Ishikawa (cell line): ENCODE data around the gene FOXP2.

ENCODE experiments used
- CEBPB ChIP-seq: IDR thresholded peaks from 2 replicates; pipeline ENCODE4 v1.6.1; 2012
- CREB1 ChIP-seq: IDR thresholded peaks from 2 replicates; pipeline ENCODE4 v1.6.1; 2012; ENCODE audit warnings: low read depth
- EGR1 ChIP-seq: IDR thresholded peaks from 2 replicates; pipeline ENCODE4 v1.6.1; 2012
- EP300 ChIP-seq: IDR thresholded peaks from 2 replicates; pipeline ENCODE4 v1.6.1; 2012; ENCODE audit warnings: borderline replicate concordance
- FOXM1 ChIP-seq: IDR thresholded peaks from 2 replicates; pipeline ENCODE4 v1.6.1; 2012; ENCODE audit warnings: low read depth, borderline replicate concordance
- NFIC ChIP-seq: IDR thresholded peaks from 2 replicates; pipeline ENCODE4 v1.6.1; 2012
- RAD21 ChIP-seq: IDR thresholded peaks from 2 replicates; pipeline ENCODE4 v1.6.1; 2012; ENCODE audit warnings: low read depth
- TAF1 ChIP-seq: IDR thresholded peaks from 2 replicates; pipeline ENCODE4 v1.6.1; 2012; ENCODE audit warnings: low read depth, mild to moderate bottlenecking
- TCF12 ChIP-seq: IDR thresholded peaks from 2 replicates; pipeline ENCODE4 v1.6.1; 2012; ENCODE audit warnings: low read depth
- TEAD4 ChIP-seq: IDR thresholded peaks from 2 replicates; pipeline ENCODE4 v1.6.1; 2012
- YY1 ChIP-seq: IDR thresholded peaks from 2 replicates; pipeline ENCODE4 v1.6.1; 2012; ENCODE audit warnings: low read depth
- ZBTB7A ChIP-seq: IDR thresholded peaks from 2 replicates; pipeline ENCODE4 v1.6.1; 2012; ENCODE audit warnings: low read depth
- TF ChIP-seq, protein P1 (sequence below): IDR thresholded peaks from 2 replicates; pipeline ENCODE4 v1.6.1; 2012
- TF ChIP-seq, protein P2 (sequence below): IDR thresholded peaks from 2 replicates; pipeline ENCODE4 v1.6.1; 2012; ENCODE audit warnings: low read depth, mild to moderate bottlenecking
- TF ChIP-seq, protein P3 (sequence below): IDR thresholded peaks from 2 replicates; pipeline ENCODE4 v1.6.1; 2012

Gene FOXP2

DNA sequence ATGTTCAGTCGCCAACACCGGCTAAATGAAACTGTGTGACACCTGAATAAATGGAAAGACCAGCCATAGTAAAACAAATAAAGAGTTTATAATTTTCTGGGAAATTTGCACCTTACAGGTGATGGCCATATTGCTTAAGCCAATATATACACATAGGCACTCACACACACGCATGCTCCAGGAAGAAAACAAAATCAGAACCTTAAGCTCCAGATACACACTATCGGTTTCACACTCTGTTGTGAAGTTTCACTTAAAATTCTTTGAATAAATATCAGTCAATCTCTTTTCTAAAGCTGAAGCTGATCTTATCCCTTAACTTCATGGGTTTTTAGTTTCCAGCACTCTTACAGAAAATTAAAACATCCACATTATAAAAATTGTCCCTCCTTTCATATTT lies 280.6 kb downstream of the FOXP2 start:
- TF ChIP-seq TAF1 (no peak), CREB1 (no peak), CEBPB (no peak)

DNA sequence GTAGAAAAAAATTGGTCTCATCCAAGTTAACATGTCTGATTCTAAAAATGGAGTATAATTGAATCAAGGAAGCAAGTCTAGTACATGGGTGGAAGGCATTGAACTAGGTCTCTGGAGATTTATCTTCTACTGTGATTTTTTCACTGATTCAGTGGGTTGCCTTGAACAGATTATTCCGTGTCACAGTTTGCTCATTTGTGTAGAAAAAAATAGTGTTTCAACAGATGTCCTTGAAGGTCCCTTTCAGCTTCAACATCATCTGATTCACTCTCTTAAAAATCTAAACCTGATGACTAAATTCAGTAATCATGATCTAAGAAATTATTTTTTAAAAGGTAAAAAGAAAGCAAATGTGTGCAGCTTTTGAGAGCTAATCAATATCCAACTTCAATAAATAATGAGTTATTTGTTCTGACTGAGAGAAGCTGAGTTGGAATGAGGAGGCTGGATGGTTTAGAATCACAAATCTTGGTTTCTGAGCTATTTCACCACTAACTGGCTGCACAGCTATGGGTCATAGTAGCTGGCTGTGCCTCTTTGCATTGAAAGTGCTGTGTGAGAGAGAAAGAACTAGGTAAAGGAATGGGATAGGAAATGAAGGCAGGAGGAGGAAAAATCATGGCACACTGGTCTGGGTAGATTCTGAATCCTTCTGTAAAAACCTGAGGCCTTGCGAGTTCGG lies 285.8 kb downstream of the FOXP2 start:
- TF ChIP-seq YY1 = no peak
- TF ChIP-seq, protein P1, sequence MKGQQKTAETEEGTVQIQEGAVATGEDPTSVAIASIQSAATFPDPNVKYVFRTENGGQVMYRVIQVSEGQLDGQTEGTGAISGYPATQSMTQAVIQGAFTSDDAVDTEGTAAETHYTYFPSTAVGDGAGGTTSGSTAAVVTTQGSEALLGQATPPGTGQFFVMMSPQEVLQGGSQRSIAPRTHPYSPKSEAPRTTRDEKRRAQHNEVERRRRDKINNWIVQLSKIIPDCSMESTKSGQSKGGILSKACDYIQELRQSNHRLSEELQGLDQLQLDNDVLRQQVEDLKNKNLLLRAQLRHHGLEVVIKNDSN = no peak
- TF ChIP-seq RAD21 = no peak
- TF ChIP-seq EP300 = no peak
- TF ChIP-seq ZBTB7A = no peak
- no peak for TF ChIP-seq TAF1
- no peak for TF ChIP-seq TEAD4
- TF ChIP-seq EGR1 = no peak
- TF ChIP-seq, protein P2, sequence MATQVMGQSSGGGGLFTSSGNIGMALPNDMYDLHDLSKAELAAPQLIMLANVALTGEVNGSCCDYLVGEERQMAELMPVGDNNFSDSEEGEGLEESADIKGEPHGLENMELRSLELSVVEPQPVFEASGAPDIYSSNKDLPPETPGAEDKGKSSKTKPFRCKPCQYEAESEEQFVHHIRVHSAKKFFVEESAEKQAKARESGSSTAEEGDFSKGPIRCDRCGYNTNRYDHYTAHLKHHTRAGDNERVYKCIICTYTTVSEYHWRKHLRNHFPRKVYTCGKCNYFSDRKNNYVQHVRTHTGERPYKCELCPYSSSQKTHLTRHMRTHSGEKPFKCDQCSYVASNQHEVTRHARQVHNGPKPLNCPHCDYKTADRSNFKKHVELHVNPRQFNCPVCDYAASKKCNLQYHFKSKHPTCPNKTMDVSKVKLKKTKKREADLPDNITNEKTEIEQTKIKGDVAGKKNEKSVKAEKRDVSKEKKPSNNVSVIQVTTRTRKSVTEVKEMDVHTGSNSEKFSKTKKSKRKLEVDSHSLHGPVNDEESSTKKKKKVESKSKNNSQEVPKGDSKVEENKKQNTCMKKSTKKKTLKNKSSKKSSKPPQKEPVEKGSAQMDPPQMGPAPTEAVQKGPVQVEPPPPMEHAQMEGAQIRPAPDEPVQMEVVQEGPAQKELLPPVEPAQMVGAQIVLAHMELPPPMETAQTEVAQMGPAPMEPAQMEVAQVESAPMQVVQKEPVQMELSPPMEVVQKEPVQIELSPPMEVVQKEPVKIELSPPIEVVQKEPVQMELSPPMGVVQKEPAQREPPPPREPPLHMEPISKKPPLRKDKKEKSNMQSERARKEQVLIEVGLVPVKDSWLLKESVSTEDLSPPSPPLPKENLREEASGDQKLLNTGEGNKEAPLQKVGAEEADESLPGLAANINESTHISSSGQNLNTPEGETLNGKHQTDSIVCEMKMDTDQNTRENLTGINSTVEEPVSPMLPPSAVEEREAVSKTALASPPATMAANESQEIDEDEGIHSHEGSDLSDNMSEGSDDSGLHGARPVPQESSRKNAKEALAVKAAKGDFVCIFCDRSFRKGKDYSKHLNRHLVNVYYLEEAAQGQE = no peak
- TF ChIP-seq CEBPB = no peak
- TF ChIP-seq FOXM1 = no peak
- TF ChIP-seq CREB1 = no peak
- TF ChIP-seq NFIC = no peak
- no peak for TF ChIP-seq TCF12
- TF ChIP-seq, protein P3, sequence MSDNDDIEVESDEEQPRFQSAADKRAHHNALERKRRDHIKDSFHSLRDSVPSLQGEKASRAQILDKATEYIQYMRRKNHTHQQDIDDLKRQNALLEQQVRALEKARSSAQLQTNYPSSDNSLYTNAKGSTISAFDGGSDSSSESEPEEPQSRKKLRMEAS = no peak

DNA sequence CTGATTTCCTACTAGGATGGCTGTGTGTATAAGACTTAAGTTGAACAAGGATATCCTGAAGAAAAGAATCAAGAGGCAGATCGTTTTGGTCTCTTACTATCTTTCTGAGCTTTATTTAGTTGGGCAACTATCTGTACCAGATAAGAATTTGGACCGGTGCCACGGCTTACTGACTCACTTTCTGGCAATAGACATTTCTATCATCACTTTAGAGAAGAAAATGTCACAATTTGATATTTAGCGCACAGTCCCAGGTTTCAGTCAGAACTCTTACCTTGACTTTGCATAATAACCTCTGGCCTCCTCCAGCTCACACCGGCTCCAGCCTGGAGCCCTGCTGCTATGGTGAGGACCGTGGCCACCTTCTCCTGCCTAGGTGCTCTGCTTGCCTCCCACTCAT lies 289.1 kb downstream of the FOXP2 start:
- TF ChIP-seq EGR1 (no peak), RAD21 (no peak), TAF1 (no peak), CREB1 (no peak), EP300 (no peak), ZBTB7A (no peak), YY1 (no peak)
- TF ChIP-seq, protein P1 = no peak

DNA sequence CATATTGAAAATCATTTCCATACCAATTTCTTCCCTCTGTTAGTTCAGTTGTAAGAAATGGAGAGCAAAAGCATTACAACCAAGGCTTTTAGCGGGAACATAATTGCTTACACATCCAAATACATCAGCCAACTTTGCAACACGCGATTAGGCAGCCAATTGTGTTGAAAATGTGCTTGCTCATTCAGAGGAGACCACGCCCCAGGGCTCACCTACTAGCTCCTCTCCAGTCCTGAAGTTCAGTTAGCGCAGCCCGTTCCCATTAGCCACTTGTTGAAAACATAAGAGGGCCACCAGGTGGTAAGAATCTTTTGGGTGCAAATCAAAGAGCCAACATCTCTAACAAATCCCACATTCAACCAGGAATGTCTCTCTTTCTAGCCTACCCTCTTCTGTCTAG lies 294.0 kb downstream of the FOXP2 start:
- TF ChIP-seq CEBPB (no peak), NFIC (no peak)

DNA sequence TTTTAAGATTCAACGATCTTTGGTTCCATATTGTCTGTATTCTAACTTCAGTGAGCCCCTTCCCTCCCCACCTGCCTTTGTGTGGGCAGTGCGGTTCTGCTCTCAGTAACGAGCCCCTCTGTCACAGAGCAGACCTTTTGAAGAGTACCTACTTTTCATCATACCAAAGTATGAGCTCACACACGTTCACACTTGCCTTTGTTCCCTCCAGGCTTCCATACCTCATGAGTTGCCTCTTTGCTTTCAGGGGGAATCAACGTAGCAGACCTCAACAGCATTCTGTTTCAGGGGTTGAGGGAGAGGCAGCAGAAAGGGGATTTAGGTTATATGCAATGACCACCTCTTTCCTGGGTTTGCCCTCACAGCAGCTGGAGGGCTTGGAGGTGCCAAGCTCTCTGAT lies 295.9 kb downstream of the FOXP2 start:
- TF ChIP-seq, protein P1 = no peak
- no peak for TF ChIP-seq TEAD4
- TF ChIP-seq TCF12 = no peak
- TF ChIP-seq NFIC = no peak
- TF ChIP-seq, protein P3 = no peak
- TF ChIP-seq RAD21 = no peak
- TF ChIP-seq CEBPB = no peak
- no peak for TF ChIP-seq CREB1
- TF ChIP-seq EP300 = no peak
- TF ChIP-seq, protein P2 = no peak
- TF ChIP-seq EGR1 = no peak
- TF ChIP-seq FOXM1 = no peak
- TF ChIP-seq YY1 = no peak
- no peak for TF ChIP-seq ZBTB7A
- TF ChIP-seq TAF1 = no peak

DNA sequence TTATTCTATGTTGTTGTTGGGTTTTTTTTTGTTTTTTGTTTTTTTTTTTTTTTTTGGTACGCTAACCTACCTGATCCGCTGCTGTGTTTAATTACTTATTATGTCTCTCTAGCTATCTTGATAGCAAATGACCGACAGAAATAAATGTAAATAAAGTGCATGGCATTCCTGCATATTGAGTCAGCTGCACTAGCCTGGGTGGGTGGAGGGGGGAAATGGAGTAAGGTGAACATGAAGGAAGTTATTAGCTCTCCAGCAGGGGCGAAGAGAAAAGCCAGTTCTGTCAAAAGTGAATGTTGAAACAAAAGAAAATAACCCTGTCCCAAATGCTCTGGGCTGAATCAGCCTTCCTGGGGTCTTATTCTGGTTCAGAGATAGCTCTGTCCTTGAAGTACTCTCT lies 296.6 kb downstream of the FOXP2 start:
- TF ChIP-seq, protein P3 = no peak
- TF ChIP-seq TAF1 (no peak), NFIC (no peak), TEAD4 (no peak), YY1 (no peak), RAD21 (no peak), CREB1 (no peak), TCF12 (no peak), EP300 (no peak), CEBPB (no peak), EGR1 (no peak), ZBTB7A (no peak), FOXM1 (no peak)
- TF ChIP-seq, protein P2 = no peak
- TF ChIP-seq, protein P1 = no peak
